IPS-NIHi7 (cell line): ENCODE data around the gene CD38.
"Not testable (repeated sequence)": the region's sequence is repeated elsewhere in the genome, so short reads cannot be mapped to it uniquely, and the experiment has no call there.

Experiments used
- DNase-seq: peaks from one replicate; pipeline ENCODE4 v3.0.0; 2012; ENCODE audit warnings: mixed read lengths; ENCODE audit errors: extremely low spot score

Gene CD38

DNA sequence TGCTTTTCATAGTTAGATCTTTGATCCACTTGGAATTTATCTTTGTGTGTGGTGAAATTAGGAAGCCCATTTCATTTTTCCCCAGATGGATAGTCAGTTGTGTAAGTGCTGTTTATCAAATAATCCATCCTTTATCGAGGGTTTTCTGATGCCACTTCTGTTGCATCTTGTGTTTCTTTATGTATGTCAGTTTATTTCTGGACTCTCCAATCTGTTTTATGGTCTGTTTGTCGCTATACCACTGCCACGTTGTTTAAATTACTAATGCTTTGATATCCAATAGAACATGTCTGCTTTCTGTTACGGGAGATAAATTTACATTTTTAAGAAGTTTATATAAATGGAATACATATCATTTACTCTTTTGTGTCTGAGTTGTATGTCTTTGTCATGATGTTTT, 21.0 kb downstream of the CD38 start:
- no peak for DNase-seq

- DNase-seq: no peak
Measured at GRCh38 chr4:15799701-15800100, 21.6 kb downstream of the CD38 start.

DNA sequence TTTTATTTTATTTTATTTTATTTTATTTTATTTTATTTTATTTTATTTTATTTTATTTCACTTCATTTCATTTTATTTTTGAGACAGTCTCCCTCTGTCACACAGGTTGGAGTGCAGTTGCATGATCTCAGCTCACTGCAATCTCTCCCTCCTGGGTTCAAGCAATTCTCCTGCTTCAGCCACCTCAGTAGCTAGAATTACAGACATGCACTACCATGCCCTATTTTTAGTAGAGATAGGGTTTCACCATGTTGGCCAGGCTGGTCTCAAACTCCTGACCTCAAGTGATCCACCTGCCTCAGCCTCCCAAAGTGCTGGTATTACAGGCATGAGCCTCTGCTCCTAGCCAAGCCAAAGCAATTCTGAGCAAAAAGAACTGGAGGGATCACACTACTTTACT, 24.4 kb downstream of the CD38 start:
- DNase-seq: not testable (repeated sequence)

DNA sequence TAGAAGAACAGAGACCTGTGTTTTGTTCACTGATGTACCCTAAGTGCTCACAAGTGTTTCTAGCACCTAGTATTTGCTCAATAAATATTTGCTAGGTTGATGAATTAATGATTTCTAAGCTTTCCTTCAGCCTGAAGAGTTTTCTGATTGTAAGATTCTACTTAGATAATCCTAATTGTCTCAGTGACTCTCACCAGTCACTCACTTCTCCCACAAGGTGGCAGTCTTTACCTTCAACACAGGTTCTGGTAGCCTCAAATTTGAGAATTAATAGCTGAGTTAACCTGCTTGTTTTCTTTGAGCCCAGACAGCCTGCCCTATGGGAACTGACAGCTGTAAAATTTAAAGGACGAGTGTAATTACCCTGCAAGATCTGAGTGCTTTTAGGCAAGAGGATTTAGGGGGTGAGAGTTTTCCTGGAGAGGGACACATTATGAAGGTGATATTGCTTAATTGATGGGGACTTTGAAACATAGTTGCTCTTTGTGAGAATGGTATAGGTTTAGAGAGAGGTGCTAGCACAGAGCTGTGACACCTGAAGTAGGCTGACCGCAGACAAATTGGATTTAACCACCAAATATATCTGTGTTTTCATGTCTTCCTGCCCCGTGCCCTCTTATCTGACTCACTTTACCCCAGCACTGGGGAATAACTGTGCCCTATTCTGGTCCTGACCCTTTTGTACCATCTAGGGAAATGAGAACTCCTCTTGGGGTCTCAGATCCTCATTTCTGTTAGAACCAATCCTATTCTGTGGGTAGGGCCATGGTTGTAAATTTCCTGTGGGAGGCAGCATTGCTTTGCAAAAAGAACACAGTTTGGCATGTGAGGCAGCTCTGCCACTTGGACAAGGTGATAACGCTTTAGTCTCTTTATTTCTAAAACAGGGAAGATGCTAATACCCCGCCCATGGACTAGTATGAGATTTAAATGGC, 27.7 kb downstream of the CD38 start:
- peak; percentile 72 for DNase-seq

- DNase-seq: no peak
Measured at GRCh38 chr4:15809058-15809457, 30.9 kb downstream of the CD38 start.

GRCh38 chr4:15809466-15809865, 31.3 kb downstream of the CD38 start:
- no peak for DNase-seq

DNA sequence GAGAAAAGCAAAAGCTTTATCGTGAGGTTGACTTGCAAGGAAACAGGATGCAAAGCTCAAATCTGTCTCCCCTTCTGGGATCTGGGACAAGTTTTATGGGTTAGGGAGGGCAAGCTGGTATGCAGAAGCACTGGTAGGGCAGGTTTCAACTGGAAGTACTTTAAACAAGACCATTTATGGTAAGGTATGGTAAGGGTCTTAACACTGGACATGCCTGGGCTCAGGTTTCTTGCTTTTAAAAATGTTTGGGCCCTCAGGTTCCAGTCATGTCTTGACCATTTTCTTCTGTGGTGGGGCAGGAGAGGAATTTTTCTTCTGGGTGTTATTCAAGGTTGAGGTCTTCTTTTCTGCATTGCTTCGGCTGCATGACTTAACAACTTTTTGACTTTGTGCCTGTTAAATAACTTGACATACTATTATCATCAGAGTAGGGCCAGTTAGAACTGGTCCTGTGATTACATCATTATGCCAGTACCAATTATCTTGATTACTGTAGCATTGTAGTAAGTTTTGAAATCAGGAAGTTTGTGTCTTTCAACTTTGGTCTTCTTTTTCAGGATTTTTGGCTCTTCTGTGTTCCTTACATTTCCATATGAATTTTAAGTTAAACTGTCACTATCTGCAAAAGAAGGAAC, 33.7 kb downstream of the CD38 start:
- DNase-seq: peak; percentile 51

DNA sequence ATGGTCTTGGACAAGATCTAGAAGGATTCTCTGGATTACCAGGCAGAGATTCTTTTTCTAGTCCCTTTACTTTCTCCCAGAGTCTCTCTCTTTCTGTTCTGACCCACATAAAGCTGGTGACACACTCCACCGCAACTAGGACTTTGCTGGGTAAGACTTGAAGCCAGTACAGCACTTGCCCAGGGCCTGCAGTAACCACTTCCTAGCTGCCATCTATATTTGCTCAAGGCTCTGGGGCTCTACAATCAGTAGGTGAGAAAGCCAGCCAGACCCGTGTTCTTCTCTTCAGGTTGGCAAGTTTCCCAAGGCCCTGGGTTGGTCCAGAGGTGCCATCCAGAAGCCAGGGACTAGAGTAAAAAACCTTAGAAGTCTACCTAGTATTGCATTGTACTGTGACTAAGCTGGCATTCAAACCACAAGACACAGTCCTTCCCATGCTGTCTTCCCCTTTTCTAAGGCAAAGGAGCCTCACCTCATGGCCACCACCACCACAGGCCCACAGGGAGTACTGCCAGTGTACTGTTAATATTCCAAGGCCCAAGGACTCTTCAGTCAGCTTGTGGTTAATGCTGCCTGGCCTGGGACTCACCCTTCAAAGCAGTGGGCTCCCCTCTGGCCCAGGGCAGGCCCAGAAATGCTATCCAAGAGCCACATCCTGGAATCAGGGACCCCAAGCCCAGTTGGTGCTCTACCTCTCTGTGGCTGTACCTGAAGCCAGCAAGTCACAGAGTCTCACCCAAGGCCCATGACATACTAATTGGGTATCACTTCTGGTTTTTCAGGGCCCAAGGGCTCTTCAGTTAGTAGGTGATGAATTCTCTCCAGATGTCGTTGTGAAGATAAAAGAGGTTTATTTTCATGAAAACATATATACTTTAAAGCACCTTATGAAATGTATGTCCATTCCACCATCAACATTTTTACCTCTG, 54.7 kb downstream of the CD38 start:
- no peak for DNase-seq

GRCh38 chr4:15833801-15834200, 55.7 kb downstream of the CD38 start:
- DNase-seq: no peak

DNA sequence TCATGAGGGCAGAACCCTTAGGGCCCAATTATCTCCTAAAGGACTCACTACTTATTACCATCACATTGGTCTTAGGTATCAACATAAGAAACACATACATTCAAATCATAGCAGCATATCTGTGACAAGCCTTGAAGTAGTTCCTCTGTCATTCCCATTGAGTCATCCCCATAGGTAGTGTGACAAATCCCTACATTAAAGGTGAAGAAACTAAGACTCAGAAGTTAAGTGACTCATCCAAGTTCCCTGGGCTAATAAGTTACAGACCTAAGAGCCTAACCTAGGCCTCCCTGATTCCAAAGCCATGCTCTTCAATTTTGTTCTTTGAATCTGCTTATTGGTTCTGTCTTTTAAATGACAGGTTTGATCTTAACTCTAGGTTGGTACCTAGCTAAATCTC, 58.2 kb downstream of the CD38 start:
- no peak for DNase-seq

DNA sequence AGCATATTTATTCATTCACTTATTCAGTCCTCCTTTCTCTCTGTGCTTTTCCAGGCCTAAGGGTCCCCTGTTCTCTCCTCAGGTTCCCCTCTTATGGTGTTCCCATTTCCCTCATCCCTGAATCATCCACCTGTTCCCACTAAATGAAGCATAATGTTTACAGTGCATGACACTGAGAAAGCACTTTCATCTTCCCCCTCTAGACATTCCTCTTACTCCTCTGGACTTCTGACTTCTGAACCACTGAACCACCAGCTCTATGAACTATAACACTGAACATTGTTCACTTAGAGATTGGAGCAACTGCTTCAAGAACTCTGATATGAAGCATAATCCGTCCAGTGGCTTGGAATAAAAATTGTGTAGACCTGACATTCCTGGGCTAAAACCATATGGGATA, 59.5 kb downstream of the CD38 start:
- no peak for DNase-seq

GRCh38 chr4:15841194-15841730, 63.1 kb downstream of the CD38 start:
- DNase-seq: not testable (repeated sequence)

- DNase-seq: no peak
Measured at GRCh38 chr4:15847746-15848145, 69.6 kb downstream of the CD38 start.

- DNase-seq: no peak
Measured at GRCh38 chr4:15848191-15848842, 70.2 kb downstream of the CD38 start.

- DNase-seq: no peak
Measured at GRCh38 chr4:15851969-15852368, 73.8 kb downstream of the CD38 start.

- DNase-seq: no peak
Measured at GRCh38 chr4:15852524-15852923, 74.4 kb downstream of the CD38 start.

DNA sequence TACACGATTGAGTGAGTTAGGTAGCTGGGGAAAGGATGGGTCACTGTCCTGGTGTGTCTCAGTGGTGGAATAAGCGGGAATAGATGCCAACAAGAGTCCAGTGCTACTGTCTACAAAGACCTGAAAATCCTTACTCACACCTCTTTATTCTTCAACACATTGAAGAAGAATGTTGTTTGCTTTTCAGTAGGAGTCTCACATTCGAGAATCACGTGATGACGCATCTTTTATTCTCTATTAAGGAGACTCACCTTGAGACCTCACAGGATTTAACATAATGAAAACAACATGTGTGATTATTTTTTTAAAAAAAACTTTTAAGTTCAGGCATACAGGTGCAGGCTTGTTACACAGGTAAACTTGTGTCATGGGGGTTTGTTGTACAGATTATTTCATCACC, 75.2 kb downstream of the CD38 start:
- DNase-seq: no peak

DNA sequence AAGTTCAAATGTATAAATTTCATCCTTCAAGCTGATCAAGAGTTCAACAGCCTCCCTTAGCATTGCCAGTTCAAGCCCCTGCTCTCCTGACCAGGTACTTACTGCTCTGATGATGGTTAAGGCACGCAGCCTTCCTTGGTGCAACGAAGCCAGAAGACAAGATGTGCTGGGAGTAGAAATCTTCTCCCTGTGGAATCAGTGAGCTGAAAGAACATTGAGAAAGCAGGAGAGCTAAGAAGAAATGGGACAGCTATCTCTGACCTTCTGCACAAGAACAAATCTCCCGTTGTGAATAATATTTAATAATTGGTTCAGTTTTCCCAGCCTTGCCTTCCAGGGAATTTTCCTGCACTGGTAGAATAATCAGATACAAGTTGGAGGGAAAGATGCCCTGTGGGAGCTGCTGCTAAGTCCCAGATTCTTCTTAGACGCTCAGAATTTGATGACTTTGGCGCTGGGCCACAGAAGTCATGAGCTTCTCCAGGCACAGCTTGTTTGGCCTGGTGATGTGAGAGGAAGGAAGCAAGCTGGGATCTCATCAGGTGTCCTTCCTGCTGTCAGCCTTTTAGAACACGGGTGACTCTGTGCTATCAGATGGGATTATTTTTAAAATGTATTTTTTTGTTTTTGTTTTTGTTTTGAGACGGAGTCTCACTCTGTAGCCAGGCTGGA, 77.8 kb downstream of the CD38 start:
- no peak for DNase-seq

DNA sequence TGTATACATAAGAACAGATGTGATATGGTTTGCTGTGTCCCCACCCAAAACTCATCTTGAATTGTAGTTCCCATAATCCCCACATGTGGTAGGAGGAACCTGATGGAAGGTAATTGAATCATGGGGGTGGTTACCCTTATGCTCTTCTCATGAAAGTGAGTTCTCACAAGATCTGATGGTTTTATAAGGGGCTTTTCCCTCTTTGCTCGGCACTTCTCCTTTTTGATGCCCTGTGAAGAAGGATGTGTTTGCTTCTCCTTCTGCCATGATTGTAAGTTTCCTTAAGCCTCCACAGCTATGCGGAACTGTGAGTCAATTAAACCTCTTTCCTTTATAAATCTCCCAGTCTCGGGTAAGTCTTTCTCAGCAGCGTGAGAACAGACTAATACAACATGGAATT, 83.1 kb downstream of the CD38 start:
- not testable (repeated sequence) for DNase-seq

GRCh38 chr4:15864651-15865566, 86.8 kb downstream of the CD38 start:
- no peak for DNase-seq
